GM12878 (cell line): ENCODE measurements around the gene DLG1. TPM values are rescaled to one million over a fixed set of nuclear protein-coding genes. Genes with fewer than 3 reads are reported as not detected.

Experiments
- ATAC-seq: fragments of 200-7000 bp; cut with Tn5 transposase; 3 replicates; pipeline ENCODE4 v1.9.1; 2020; ENCODE audit warnings: mild to moderate bottlenecking, moderate library complexity
- BruUV-seq: library from RNA; stranded (reverse); fragments of 400-500 nt; replicated peaks from 2 replicates; lab custom pipeline; 2021; lab: Mats Ljungman, UMichigan
- CTCF ChIA-PET: fragments of 300-600 bp; sonication (Branson Sonifier 250); formaldehyde crosslinking; extraction: SDS; loops from one replicate; lab custom pipeline; 2021; ENCODE audit warnings: inconsistent platforms; lab: Yijun Ruan, JAX
- POLR2A ChIA-PET: fragments of 350-600 bp; formaldehyde crosslinking; extraction: SDS; loops from one replicate; lab custom pipeline; 2021; ENCODE audit warnings: inconsistent platforms; lab: Charles Lee
- RAD21 ChIA-PET: fragments of 300-600 bp; sonication (Branson Sonifier 250); formaldehyde crosslinking; loops from one replicate; lab custom pipeline; 2023; ENCODE audit warnings: antibody characterized with exemption; ENCODE audit not compliant: unreplicated experiment; lab: Charles Lee
- SMC1A ChIA-PET: fragments of 300-600 bp; sonication (Branson Sonifier 250); formaldehyde crosslinking; loops from one replicate; lab custom pipeline; 2023; ENCODE audit not compliant: unreplicated experiment, uncharacterized antibody; lab: Charles Lee
- DNase-seq: peaks from one replicate; pipeline ENCODE4 v3.0.0-alpha.2; 2011; ENCODE audit warnings: low read depth, low spot score
- FAIRE-seq: peaks from 3 replicates; lab custom pipeline; 2011; peaks lifted over from hg19 to GRCh38; lab: Jason Lieb, UNC
- H2AFZ ChIP-seq: 2 replicates; pipeline ENCODE4 v1.6.0; 2011; ENCODE audit warnings: low read depth, low read length, control low read depth; ENCODE audit not compliant: control insufficient read depth
- H3K27ac ChIP-seq: 2 replicates; pipeline ENCODE4 v1.5.1; 2011; ENCODE audit warnings: control low read depth; ENCODE audit not compliant: control insufficient read depth, insufficient read depth
- H3K27me3 ChIP-seq, 2 experiments: replicated peaks in 1 of 2; 2 replicates each; pipeline versions ENCODE4 v1.6.0 to v1.6.1; 2011; ENCODE audit warnings: low read length in 1 of 2; ENCODE audit not compliant: control insufficient read depth in 2 of 2, insufficient read depth in 2 of 2
- H3K36me3 ChIP-seq, 2 experiments: 2 replicates each; pipeline ENCODE4 v1.5.1; 2011; ENCODE audit warnings: low read length in 1 of 2; ENCODE audit not compliant: control insufficient read depth in 2 of 2, insufficient read depth in 2 of 2
- H3K4me1 ChIP-seq: 2 replicates; pipeline ENCODE4 v1.6.1; 2011; ENCODE audit warnings: mild to moderate bottlenecking, low read length, moderate library complexity, mixed read lengths; ENCODE audit not compliant: control insufficient read depth, insufficient read depth
- H3K4me2 ChIP-seq: 2 replicates; pipeline ENCODE4 v1.6.0; 2011; ENCODE audit warnings: control low read depth; ENCODE audit not compliant: control insufficient read depth, insufficient read depth
- H3K4me3 ChIP-seq: fragments of 200-600 bp; sonication (generic); 2 replicates; pipeline ENCODE4 v1.5.1; 2016
- H3K79me2 ChIP-seq: 2 replicates; pipeline ENCODE4 v1.6.0; 2011; ENCODE audit warnings: low read length; ENCODE audit not compliant: control insufficient read depth, insufficient read depth
- H3K9ac ChIP-seq: 2 replicates; pipeline ENCODE4 v1.8.0; 2011; ENCODE audit warnings: low read length, control low read depth, mixed read lengths; ENCODE audit not compliant: control insufficient read depth, insufficient read depth
- H3K9me3 ChIP-seq: replicated peaks from 3 replicates; pipeline ENCODE4 v1.5.1; 2011; ENCODE audit warnings: mild to moderate bottlenecking, low read length; ENCODE audit not compliant: control insufficient read depth, insufficient read depth
- H4K20me1 ChIP-seq: 2 replicates; pipeline ENCODE4 v1.6.0; 2011; ENCODE audit not compliant: control insufficient read depth, insufficient read depth
- EGR1 ChIP-seq, 2 experiments: IDR thresholded peaks; 1 replicate in 1 of 2; 2 replicates in 1 of 2; pipeline ENCODE4 v1.6.1; 2011 to 2012; ENCODE audit warnings: low read depth in 2 of 2, low read length in 2 of 2, borderline replicate concordance in 1 of 2, mild to moderate bottlenecking in 1 of 2, moderate library complexity in 1 of 2
- LARP7 ChIP-seq: fragments of 450-650 bp; IDR thresholded peaks from 2 replicates; pipeline ENCODE4 v1.6.1; 2017; ENCODE audit warnings: mild to moderate bottlenecking
- PAX5 ChIP-seq: IDR thresholded peaks from 2 replicates; pipeline ENCODE4 v1.6.1; 2011; ENCODE audit warnings: low read depth, low read length, borderline replicate concordance
- PAX8 ChIP-seq: fragments of 450-650 bp; IDR thresholded peaks from 2 replicates; pipeline ENCODE4 v1.6.1; 2017; ENCODE audit warnings: mild to moderate bottlenecking, moderate library complexity
- SIN3A ChIP-seq: IDR thresholded peaks from 2 replicates; pipeline ENCODE4 v1.6.1; 2012; ENCODE audit warnings: low read depth, low read length, improper control_type of control experiment
- SREBF2 ChIP-seq: IDR thresholded peaks from 2 replicates; pipeline ENCODE4 v1.6.1; 2012; ENCODE audit warnings: mild to moderate bottlenecking, low read length
- SUPT20H ChIP-seq: IDR thresholded peaks from 2 replicates; pipeline ENCODE4 v1.6.1; 2011; ENCODE audit warnings: low read depth, mild to moderate bottlenecking, low read length, moderate library complexity, borderline replicate concordance; ENCODE audit not compliant: control insufficient read depth
- WGBS: methylation state at CpG from one replicate; pipeline ENCODE4 v1.1.6; 2016; ENCODE audit warnings: low lambda C conversion rate; ENCODE audit not compliant: insufficient replicate concordance, insufficient coverage; ENCODE audit errors: missing lambda C conversion rate; 5-methylcytosine and 5-hydroxymethylcytosine counted together
- in situ Hi-C: fragments of 300-500 bp; cut with MboI; formaldehyde crosslinking; loops from 9 replicates; pipeline ENCODE4 v1.14.3; 2018; ENCODE audit warnings: mixed read lengths
- intact Hi-C: fragments of 100-400 bp; cut with micrococcal nuclease; formaldehyde crosslinking; loops from one replicate; pipeline ENCODE4 v1.14.2; 2022; ENCODE audit not compliant: unreplicated experiment
- polyA plus RNA-seq, 11 experiments: library from polyadenylated mRNA; depleted of rRNA in 4 of 11; unstranded in 6 of 11; stranded (reverse) in 5 of 11; fragments of >200 nt; fragmentation: Nextera tagmentation in 4 of 11; fragmentation: Illumina TruSeq in 1 of 11; extraction: Ambion mirVana in 4 of 11; extraction: Trizol in 1 of 11; gene quantifications; 1 replicate in 1 of 11; 2 replicates in 10 of 11; pipeline versions ENCODE4 v1.2.1 to v1.2.3, GENCODE V29; 2011 to 2016; ENCODE audit warnings: inconsistent platforms in 2 of 11, missing spikeins in 2 of 11, low read depth in 1 of 11
- total RNA-seq, 4 experiments: library from RNA; depleted of rRNA in 3 of 4; stranded (reverse); fragments of >200 nt in 3 of 4; fragmentation: Illumina TruSeq in 1 of 4; extraction: Trizol in 1 of 4; gene quantifications; 2 replicates each; pipeline versions ENCODE4 v1.2.1 to v1.2.3, GENCODE V29; 2013 to 2021

Gene DLG1
- total and polyA plus RNA-seq, 10 of the 15 experiments (the other 5 are each of a cell fraction or from before 2014, with no cell fraction given), result 9.2 to 63.1 (median 40.1) TPM

DNA sequence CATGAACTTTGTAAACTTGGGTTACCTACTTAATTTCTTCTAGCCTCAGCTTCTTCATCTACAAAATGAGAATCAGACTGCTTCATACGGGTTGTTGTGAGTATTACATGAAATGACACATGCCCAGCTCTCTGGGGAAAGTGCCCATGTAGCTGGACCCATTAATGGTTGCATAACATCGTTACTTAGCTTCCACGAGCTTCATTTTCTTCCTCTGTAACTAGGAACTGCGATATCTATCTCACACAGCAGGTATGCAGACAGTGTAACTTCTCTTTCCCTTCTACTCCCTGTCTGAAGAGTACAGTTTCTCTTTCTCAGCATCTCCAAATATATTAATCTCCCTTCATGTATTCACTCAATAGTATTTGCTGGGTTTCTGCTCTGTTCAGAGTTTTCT, 37.9 kb upstream of the DLG1 start:
- ATAC-seq, result no peak
- SMC1A ChIA-PET, result interaction anchor here (0.9 to 1.7 kb wide), 4 partner anchors 79 to 118 kb away, joined by 3 to 5 read pairs (median 3); no protein-coding TSS in a partner anchor
- H3K4me3 ChIP-seq, result no peak overlapping the region
- H3K27ac ChIP-seq, result no peak overlapping the region
- no peaks in the 10 kb centered on the region for H3K36me3 ChIP-seq
- H3K27me3 ChIP-seq, result no peaks in the 10 kb centered on the region
- in situ Hi-C loops (no loop called here), intact Hi-C loops (no loop called here)
- H4K20me1 ChIP-seq, result no peaks in the 10 kb centered on the region
- no peak for DNase-seq
- H3K4me2 ChIP-seq, result no peak overlapping the region
- peaks cover 6% of the 10 kb centered on the region for H3K4me1 ChIP-seq
- CTCF ChIA-PET, result interaction anchor here (0.6 to 0.9 kb wide), 3 partner anchors 118 to 548 kb away, joined by 3 read pairs; no protein-coding TSS in a partner anchor
- 69% methylated on average over 4 of the region's 4 CpGs for WGBS
- RAD21 ChIA-PET, result interaction anchor here (1.6 kb wide), 1 partner anchor 118 kb away, joined by 3 read pairs; no protein-coding TSS in a partner anchor
- no peak overlapping the region for H2AFZ ChIP-seq
- POLR2A ChIA-PET, result no interaction called here
- H3K9ac ChIP-seq, result no peak overlapping the region
- H3K9me3 ChIP-seq, result no peaks in the 10 kb centered on the region
- no peaks in the 10 kb centered on the region for H3K79me2 ChIP-seq
- TF ChIP-seq LARP7, result no peak
- TF ChIP-seq SIN3A, result no peak
- no peak for TF ChIP-seq PAX5
- TF ChIP-seq SREBF2, result no peak
- TF ChIP-seq SUPT20H, result no peak
- no peak for TF ChIP-seq EGR1 (IDR thresholded peaks at IDR 0.05; ENCODE audit: borderline replicate concordance in 1 of 2, low read depth in 2 of 2, low read length in 2 of 2)
- TF ChIP-seq PAX8, result no peak
- no peak for FAIRE-seq
- no TSS peak for BruUV-seq
